KBM-7 (cell line): Measurements from ENCODE around the gene PRSS33.

Experiments
- DNase-seq: peaks from one replicate; pipeline ENCODE4 v3.0.0-alpha.2; 2015
- in situ Hi-C: fragments of 300-500 bp; cut with MboI; formaldehyde crosslinking; loops from 2 replicates; pipeline ENCODE4 v1.14.3; 2020; ENCODE audit warnings: low sequenced_read_pairs, low pct_unique_long_range_greater_than_20kb, mixed read lengths

Gene PRSS33

DNA sequence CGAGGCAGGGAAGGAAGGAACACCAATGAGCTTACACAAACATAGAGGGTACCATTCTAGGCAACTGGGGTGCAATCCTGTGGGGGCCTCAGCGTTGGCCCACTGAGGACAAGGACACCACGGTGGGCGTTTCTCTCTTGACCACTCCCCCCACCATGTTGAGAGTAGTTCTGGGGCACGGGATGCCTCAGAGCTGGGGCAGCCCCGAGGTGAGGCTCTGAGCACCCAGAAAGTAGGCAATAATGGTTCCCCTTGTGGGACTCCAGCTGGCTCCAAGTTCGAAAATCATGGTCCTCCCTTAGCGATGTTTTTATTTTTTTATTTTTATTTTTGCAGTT lies 34.8 kb upstream of the PRSS33 start:
- DNase-seq: no peak
- in situ Hi-C loops: no loop called here

GRCh38 chr16:2821487-2822157 lies 34.3 kb upstream of the PRSS33 start:
- DNase-seq: no peak
- in situ Hi-C loops: no loop called here

- in situ Hi-C loops: no loop called here
- DNase-seq: no peak
Observed at GRCh38 chr16:2820836-2821486, 33.6 kb upstream of the PRSS33 start.

GRCh38 chr16:2819939-2820835 lies 32.8 kb upstream of the PRSS33 start:
- no peak for DNase-seq
- in situ Hi-C loops: no loop called here

DNA sequence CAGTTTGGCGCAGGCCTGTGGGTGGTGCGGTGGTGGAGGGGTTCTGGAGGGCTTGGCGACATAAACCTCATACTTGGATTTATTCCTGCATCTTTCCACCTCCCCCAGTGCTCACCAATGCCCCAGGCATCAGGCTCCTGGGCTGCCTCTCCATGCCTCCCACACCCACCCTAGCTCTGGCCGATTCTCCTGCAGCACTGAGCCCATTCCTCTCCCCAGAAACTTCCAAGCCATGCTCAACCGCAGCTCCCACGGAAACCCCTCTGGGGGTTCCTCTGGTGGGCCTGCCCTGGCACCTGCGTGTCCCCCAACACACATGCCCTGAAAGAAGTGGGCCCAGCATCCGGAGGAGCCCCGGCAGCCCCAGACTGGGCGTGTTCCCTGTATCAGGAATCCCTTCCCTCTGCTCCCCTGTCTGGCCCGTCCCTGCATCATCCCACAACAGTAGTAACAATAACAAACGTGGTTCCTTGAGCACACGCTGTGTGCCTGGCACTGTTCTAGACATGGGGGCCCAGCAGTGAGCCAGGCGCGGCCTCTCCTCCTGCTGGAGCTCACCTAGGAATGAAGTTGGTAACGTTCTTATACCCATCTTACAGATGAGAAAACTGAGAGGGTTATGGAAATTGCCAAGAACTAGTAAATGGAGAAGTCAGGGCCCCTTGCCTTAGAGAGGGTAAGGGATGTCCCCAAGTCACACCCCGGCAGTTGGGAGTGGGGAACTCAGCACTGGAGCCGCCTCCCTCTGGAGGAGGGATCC lies 32.0 kb upstream of the PRSS33 start:
- in situ Hi-C loops: no loop called here
- no peak for DNase-seq

DNA sequence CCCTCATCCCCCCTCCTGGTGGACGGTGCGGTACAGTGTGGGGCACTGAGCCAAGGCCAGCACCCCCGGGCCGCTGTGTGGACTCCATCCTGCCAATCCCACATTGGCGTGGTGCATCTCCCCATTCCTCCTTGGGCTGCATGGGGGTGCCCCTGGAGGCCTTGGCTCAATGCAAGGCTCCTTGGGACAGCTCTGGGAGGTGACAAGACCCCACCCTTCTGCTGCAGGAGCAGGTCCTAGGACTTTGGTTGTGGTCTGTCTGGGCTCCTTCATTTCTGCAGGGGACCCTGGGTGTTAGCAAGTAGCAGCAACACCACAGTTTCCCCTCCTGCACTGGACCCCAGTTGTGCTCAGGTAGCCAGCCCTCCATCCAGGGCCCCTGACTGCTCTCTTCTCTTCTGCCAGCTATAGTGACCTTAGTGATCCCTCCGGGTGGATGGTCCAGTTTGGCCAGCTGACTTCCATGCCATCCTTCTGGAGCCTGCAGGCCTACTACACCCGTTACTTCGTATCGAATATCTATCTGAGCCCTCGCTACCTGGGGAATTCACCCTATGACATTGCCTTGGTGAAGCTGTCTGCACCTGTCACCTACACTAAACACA lies 31.0 kb upstream of the PRSS33 start:
- DNase-seq: no peak
- in situ Hi-C loops: no loop called here

GRCh38 chr16:2817340-2818271 lies 30.2 kb upstream of the PRSS33 start:
- no peak for DNase-seq

DNA sequence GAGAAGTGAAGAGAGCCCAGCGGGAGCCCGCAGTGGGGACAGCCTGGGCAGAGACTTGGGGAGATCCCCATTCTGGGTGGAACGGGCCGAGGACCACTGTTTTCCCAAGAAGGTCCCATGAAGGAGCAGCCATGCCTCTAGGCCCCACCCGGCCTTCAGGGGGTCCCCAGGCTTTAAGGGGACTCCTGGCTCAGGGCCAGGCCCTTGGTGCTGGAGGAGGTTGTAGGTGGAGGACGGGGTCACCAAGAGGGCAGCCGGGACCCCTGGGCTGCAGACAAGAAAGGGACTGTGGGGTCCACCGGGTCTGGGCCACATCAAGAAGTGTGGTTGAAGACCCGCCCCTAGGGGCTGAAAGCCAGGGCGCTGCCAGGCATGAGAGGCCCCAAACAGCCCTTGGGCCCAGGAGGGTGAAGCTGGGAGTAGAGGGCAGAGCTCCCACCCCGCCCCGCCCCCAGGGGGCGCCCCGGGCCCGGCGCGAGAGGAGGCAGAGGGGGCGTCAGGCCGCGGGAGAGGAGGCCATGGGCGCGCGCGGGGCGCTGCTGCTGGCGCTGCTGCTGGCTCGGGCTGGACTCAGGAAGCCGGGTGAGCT lies 29.5 kb upstream of the PRSS33 start, which contains the start of gene PRSS21:
TSS of gene PRSS21 (plus strand) at position 487 of the 589 bp plus-strand sequence. CDS start at position 519, 32 bp downstream.
- in situ Hi-C loops: no loop called here
- DNase-seq: no peak

More at GRCh38 chr16:2817340-2818271, 30.2 kb upstream of the PRSS33 start:
- in situ Hi-C loops: no loop called here

DNA sequence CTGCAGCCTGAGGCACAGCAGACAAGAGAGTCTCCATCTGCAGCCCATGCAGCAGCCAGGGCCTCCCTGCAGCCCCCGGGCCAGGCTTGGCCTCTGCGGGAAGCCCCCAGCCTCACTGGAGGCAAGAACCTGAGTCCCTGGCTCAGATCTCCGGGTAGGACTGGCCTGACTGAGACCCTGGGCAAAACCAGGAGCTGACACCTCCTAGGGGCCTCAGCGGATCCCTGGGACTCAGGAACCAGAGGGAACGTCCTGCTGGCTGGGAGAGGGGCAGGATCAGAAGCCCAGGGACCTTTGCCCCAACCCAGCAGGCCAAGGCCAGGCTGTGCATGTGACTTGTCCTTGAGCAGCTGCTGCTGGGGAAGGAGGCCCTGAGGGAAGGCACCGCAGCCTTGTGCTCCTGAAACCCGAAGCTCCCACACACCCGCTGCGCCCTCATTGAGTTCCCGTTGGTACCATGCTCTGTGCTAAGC lies 28.0 kb upstream of the PRSS33 start:
- DNase-seq: no peak
- in situ Hi-C loops: no loop called here

- no peak for DNase-seq
Observed at GRCh38 chr16:2814551-2815298, 27.4 kb upstream of the PRSS33 start.

DNA sequence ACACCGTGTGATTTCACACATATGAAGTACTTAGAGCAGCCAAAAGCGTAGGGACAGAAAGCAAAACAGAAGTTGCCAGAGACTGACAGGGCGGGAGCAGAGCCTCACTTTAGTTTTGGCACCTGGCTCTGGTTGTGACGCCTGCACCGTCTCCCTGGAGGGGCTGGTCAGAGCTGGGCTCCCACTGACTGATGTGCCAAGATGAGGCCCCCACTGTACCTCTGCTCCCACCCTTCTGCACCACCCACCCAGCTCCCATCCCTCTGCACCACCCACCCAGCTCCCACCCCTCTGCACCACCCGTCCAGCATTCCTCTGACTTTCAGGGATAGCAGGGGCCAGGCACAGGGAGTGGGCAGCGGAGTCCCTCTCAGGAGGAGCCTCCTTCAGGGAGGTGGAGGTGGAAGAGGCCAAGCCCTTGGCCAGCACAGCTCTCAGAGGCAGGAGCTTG lies 26.4 kb upstream of the PRSS33 start:
- DNase-seq: no peak
- in situ Hi-C loops: no loop called here

More at GRCh38 chr16:2814551-2815298, 27.4 kb upstream of the PRSS33 start:
- in situ Hi-C loops: no loop called here

GRCh38 chr16:2811703-2812471 lies 24.5 kb upstream of the PRSS33 start:
- in situ Hi-C loops: no loop called here
- no peak for DNase-seq

DNA sequence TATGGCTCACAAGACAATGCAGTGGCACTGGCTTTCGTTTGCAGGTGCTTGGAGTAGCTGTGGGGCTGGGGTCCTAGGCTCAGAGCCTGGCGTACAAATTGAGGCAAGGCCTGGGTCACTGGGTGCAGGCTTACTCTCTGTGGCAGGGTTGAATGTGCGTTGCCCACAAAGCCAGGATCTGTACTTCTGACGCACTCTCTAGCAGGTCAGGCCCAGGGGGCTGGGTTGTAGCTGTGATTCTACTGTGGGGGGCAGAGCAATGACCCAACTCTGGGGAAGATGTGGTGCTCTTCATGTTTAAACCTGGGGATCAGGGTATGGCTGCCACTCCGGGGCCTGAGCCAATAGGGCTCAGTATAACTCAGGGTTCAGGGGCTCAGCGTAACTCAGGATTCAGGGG lies 23.3 kb upstream of the PRSS33 start:
- in situ Hi-C loops: no loop called here
- no peak for DNase-seq

GRCh38 chr16:2809149-2809760 lies 21.9 kb upstream of the PRSS33 start:
- in situ Hi-C loops: no loop called here

GRCh38 chr16:2808181-2808580 lies 20.8 kb upstream of the PRSS33 start:
- in situ Hi-C loops: no loop called here
- no peak for DNase-seq

More at GRCh38 chr16:2809149-2809760, 21.9 kb upstream of the PRSS33 start:
- DNase-seq: no peak

- in situ Hi-C loops: no loop called here
Observed at GRCh38 chr16:2806286-2806685, 18.9 kb upstream of the PRSS33 start.

More at GRCh38 chr16:2806286-2806685, 18.9 kb upstream of the PRSS33 start:
- DNase-seq: no peak
